ENCODE results near the gene TRO. TPM values are rescaled to one million over a fixed set of nuclear protein-coding genes. Genes with fewer than 3 reads are reported as not detected.

The TRO gene
- total and polyA plus RNA-seq, 10 of the 15 experiments (the other 5 are each of a cell fraction or from before 2014, with no cell fraction given) = 0.02 to 1.0 (median 0.35) TPM; not detected in 7

DNA sequence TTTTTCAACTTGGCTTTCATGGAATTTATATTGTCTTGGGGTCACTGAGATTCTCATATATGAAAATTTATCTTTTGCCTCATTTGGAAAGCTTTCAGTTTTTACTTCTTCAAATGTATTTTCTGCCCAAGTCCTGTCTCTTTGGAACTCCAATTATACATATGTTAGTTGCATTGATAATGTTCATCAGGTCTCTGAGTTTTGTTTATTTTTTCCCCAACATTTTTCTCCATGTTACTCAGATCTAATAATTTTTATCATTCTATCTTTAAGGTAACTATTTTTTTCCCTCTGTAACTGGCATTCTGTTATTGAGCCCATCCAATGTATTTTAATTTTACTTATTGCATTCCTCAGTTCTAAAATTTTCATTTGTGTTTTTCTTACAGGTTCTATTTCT is 10.7 kb upstream of the TRO start (continued):
- TF ChIP-seq SREBF1 (IDR thresholded peaks at IDR 0.05; ENCODE audit: low read length) = no peak
- no peak for TF ChIP-seq RUNX3 (IDR thresholded peaks at IDR 0.05; ENCODE audit: low read length)

DNA sequence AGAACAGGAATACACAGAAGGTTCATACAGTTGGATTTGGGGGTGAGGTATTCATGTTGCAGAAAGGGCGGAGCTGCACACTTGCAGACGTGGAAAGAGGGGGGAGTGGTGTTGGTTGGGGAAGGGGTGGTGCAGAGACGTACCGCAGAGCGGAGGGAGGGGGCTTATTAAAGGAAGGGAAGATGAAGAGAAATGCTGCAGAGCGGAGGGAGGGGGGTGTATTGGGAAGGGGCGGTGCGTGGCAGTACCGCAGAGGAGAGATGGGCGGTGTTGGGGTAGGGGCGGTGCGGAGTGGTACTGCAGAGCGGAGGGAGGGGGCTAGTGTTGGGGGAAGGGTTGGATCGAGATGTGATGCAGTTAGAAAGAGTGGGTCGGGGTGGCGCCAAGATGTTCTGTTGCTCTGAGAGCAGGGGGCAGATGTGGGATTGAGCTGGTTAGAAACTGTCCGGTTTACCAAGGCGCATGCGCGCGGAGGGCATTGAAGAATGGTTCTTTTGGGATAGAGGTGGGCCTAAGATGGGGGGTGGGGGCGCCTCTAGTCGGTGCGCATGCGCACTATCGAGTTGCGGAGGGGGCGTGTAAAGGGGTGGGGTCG is 900 bp downstream of the TRO start:
- no TSS peak for BruUV-seq (replicated peaks)
- no peaks in the 10 kb centered on the region for H4K20me1 ChIP-seq (ENCODE audit: control insufficient read depth, insufficient read depth)
- H3K4me2 ChIP-seq (ENCODE audit: control insufficient read depth, insufficient read depth) = 0 out of 2 replicates have a peak overlapping the region, but pooled peaks have one; percentile 25
- H3K79me2 ChIP-seq (ENCODE audit: control insufficient read depth, insufficient read depth, low read length) = no peaks in the 10 kb centered on the region
- ChIA-PET RAD21 (ENCODE audit: unreplicated experiment) (no interaction called here), SMC1A (ENCODE audit: uncharacterized antibody, unreplicated experiment) (no interaction called here), POLR2A (interaction anchor here (0.6 kb wide), 1 partner anchor 15 kb away, joined by 3 read pairs; no protein-coding TSS in a partner anchor), CTCF (no interaction called here)
- H3K9me3 ChIP-seq (replicated peaks; ENCODE audit: control insufficient read depth, insufficient read depth, low read length) = no peaks in the 10 kb centered on the region; the same call in 2 of the 3 replicates
- WGBS (ENCODE audit: insufficient coverage, insufficient replicate concordance, low lambda C conversion rate, missing lambda C conversion rate) = 47% methylated on average over 17 of the region's 29 CpGs
- H3K9ac ChIP-seq (ENCODE audit: control insufficient read depth, insufficient read depth, low read length) = no peak overlapping the region
- no peak overlapping the region for H3K4me3 ChIP-seq
- DNase-seq (ENCODE audit: low read depth, low spot score) = no peak
- TF ChIP-seq NRF1 (conservative IDR thresholded peaks at IDR 0.05; ENCODE audit: low read depth, low read length) (0 out of 2 replicates have a peak, but pooled peaks have one; percentile 10), TARDBP (IDR thresholded peaks at IDR 0.05; ENCODE audit: borderline replicate concordance) (no peak)
- TF ChIP-seq, protein P1, sequence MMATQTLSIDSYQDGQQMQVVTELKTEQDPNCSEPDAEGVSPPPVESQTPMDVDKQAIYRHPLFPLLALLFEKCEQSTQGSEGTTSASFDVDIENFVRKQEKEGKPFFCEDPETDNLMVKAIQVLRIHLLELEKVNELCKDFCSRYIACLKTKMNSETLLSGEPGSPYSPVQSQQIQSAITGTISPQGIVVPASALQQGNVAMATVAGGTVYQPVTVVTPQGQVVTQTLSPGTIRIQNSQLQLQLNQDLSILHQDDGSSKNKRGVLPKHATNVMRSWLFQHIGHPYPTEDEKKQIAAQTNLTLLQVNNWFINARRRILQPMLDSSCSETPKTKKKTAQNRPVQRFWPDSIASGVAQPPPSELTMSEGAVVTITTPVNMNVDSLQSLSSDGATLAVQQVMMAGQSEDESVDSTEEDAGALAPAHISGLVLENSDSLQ (IDR thresholded peaks at IDR 0.05) = no peak
- TF ChIP-seq, protein P2, sequence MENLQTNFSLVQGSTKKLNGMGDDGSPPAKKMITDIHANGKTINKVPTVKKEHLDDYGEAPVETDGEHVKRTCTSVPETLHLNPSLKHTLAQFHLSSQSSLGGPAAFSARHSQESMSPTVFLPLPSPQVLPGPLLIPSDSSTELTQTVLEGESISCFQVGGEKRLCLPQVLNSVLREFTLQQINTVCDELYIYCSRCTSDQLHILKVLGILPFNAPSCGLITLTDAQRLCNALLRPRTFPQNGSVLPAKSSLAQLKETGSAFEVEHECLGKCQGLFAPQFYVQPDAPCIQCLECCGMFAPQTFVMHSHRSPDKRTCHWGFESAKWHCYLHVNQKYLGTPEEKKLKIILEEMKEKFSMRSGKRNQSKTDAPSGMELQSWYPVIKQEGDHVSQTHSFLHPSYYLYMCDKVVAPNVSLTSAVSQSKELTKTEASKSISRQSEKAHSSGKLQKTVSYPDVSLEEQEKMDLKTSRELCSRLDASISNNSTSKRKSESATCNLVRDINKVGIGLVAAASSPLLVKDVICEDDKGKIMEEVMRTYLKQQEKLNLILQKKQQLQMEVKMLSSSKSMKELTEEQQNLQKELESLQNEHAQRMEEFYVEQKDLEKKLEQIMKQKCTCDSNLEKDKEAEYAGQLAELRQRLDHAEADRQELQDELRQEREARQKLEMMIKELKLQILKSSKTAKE (IDR thresholded peaks at IDR 0.05; ENCODE audit: low read depth, poor library complexity, severe bottlenecking) = no peak
- TF ChIP-seq, protein P3, sequence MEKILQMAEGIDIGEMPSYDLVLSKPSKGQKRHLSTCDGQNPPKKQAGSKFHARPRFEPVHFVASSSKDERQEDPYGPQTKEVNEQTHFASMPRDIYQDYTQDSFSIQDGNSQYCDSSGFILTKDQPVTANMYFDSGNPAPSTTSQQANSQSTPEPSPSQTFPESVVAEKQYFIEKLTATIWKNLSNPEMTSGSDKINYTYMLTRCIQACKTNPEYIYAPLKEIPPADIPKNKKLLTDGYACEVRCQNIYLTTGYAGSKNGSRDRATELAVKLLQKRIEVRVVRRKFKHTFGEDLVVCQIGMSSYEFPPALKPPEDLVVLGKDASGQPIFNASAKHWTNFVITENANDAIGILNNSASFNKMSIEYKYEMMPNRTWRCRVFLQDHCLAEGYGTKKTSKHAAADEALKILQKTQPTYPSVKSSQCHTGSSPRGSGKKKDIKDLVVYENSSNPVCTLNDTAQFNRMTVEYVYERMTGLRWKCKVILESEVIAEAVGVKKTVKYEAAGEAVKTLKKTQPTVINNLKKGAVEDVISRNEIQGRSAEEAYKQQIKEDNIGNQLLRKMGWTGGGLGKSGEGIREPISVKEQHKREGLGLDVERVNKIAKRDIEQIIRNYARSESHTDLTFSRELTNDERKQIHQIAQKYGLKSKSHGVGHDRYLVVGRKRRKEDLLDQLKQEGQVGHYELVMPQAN (conservative IDR thresholded peaks at IDR 0.05) = no peak
- H3K36me3 ChIP-seq (ENCODE audit: control insufficient read depth in 2 of 2, insufficient read depth in 2 of 2, low read length in 1 of 2) = no peaks in the 10 kb centered on the region
- FAIRE-seq = no peak
- in situ Hi-C loops (cut with MboI) = no loop called here
- H3K4me1 ChIP-seq (ENCODE audit: control insufficient read depth, insufficient read depth, low read length) = no peaks in the 10 kb centered on the region
- intact Hi-C loops (cut with micrococcal nuclease; ENCODE audit: unreplicated experiment) = no loop called here
- no peak overlapping the region for H3K27ac ChIP-seq (ENCODE audit: control insufficient read depth, insufficient read depth)
- no peak; the same call in 2 of the 3 replicates for ATAC-seq
- H3K27me3 ChIP-seq (replicated peaks in 1 of 2; ENCODE audit: control insufficient read depth in 2 of 2, insufficient read depth in 2 of 2, low read length in 1 of 2) = 0 out of 4 replicates have a peak, but pooled peaks cover 0 to 1% of the 10 kb centered on the region in 2 experiments
- no peak overlapping the region for H2AFZ ChIP-seq (ENCODE audit: control insufficient read depth, low read depth, low read length)
